NCI-H2196 (cell line): ENCODE results near the gene NCBP2L.

Experiments used
- DNase-seq: peaks from one replicate; lab custom pipeline; 2025; ENCODE audit not compliant: unreplicated experiment; lab: John Stamatoyannopoulos, UW

NCBP2L gene

GRCh38 chrX:107752043-107752442 lies 25.5 kb upstream of the NCBP2L start:
- DNase-seq, result no peak

- no peak for DNase-seq
These were observed 24.8 kb upstream of the NCBP2L start for GRCh38 chrX:107752714-107753113.

GRCh38 chrX:107753187-107753586 lies 24.3 kb upstream of the NCBP2L start:
- DNase-seq, result no peak

DNA sequence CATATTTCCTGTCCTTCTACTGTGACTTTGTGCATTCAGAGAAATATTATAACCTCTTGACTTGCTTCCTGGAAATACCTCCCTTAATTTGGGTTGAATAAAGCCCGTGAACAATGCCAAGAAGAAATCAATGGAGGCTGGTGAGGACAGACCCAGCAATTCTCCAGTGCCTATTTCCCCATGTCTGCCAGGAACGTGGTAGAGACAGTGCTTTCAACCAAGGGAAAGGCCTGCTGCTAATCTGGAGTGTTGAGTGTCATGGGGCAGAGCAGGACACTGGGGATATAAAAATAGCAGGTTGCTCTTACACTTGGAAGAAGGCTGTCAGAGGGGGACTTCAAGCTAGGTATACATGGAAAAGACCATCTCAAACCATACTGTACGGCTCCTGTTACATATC lies 21.8 kb upstream of the NCBP2L start:
- DNase-seq, result no peak

- DNase-seq, result no peak
These were observed 19.2 kb upstream of the NCBP2L start for GRCh38 chrX:107758231-107758766.

DNA sequence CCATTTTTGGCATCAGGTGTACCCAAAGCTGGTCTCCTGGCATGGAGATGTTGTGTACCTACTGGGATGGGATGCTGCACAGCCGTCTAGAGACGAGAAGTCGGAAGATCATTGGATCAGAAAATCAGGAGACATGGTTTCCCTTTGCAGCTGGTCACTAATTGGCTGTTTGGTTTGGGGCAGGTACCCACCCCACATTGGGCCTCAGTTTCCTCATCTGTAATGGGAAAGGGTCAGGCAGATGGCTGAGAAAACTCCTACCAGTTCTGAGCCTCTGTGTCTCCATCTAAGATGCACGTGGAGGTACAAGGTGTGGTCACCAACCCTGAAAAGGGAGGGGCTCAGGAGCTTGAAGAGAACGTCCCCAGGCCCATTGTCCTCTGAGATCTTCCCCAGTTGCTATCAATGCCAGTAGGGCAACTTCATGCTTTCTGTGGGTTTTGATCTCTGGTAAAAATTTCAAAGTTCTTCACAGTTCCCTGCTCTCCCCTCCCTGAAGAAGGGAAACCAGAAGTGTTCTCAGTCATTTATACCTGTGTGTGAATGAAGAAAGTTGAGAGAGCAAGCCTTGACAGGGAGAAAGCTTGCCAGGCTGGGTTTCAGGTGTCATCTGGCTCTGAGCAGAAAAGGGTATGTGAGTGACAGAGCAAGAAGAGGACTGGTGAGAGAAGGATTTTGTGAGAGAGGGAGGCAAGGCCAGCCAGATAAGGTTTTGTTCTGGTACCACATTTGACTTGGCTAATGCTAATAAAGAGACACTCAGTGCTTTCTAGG lies 17.0 kb upstream of the NCBP2L start:
- no peak for DNase-seq

DNA sequence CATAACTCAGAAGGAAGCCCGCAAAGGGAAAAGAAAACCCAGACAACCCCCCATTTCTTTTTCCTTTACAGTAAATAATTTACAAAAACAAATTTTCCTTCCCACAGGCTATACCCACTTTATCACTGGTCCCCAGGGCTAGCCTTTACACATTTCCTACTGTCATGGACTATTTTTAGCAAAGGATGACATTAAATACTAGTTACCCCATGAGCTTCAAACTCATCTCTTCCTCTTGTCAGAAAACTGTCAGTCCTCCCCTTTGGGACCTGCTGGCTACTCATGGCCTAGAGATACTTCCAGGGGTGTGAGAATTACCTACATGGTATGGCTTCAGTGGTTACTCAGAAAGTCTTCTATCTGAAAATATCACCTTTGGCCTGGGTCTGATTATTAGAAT lies 13.9 kb upstream of the NCBP2L start:
- DNase-seq, result no peak

DNA sequence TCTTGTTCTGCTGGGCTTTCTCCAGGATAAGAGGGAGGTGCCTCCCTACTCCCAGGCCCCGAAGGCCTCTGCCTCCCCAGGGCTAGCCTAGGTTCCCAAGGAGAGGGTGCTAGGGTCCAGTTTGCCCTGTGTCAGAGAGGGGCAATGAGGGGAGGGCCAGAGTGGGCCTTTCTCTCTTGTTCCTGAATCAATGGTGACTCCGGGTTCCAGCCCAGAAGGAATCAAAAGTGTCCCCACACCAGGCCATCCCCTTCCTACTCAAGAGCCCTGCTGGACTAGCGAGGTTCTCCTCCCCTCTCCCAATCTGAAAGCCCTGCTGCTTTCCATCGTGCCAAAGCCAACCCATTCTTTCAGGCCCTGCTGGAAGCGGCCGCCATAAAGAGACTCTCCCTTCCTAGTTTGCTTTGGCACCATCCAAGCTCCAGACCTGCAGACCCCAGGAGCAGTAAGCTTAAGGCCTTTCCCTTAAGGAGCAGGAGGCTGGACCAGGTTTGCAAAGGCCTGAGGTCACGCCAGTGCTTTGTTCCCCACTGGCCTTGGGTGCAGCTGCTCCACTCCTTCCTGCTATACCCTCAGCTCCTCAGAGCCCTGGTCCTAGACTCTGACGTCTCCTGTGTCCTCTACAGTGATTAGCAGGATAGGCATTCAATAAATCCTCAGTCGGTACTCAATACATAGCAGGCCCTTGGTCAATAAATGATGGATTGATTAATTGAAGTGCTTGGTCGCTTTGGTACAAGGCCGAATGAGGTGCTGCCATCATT lies 12.5 kb upstream of the NCBP2L start:
- no peak for DNase-seq

GRCh38 chrX:107766470-107767150 lies 10.9 kb upstream of the NCBP2L start:
- DNase-seq, result no peak

DNA sequence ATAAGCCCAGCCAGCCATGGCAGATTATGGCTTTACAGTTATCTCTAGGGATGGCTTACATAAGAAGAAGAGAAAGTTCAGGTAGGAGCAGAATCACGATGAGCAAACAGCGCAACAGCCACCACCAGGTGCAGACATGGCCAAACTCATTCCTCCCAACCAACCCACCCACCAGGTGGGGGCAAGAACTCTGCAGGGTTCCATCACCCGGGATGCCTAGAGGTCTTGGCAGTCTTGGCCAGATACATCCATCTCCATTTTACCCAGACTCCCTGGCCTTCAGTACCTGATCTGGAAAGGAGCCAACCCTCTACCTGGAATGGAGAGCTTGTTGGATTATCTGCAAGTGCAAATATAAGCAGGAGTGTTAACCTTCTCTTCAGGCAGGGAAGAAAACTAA lies 9.5 kb upstream of the NCBP2L start:
- no peak for DNase-seq

- no peak for DNase-seq
These were observed 7.8 kb upstream of the NCBP2L start for GRCh38 chrX:107769581-107770317.

GRCh38 chrX:107773206-107773605 lies 4.3 kb upstream of the NCBP2L start:
- no peak for DNase-seq

GRCh38 chrX:107773906-107774435 lies 3.6 kb upstream of the NCBP2L start:
- DNase-seq, result no peak

DNA sequence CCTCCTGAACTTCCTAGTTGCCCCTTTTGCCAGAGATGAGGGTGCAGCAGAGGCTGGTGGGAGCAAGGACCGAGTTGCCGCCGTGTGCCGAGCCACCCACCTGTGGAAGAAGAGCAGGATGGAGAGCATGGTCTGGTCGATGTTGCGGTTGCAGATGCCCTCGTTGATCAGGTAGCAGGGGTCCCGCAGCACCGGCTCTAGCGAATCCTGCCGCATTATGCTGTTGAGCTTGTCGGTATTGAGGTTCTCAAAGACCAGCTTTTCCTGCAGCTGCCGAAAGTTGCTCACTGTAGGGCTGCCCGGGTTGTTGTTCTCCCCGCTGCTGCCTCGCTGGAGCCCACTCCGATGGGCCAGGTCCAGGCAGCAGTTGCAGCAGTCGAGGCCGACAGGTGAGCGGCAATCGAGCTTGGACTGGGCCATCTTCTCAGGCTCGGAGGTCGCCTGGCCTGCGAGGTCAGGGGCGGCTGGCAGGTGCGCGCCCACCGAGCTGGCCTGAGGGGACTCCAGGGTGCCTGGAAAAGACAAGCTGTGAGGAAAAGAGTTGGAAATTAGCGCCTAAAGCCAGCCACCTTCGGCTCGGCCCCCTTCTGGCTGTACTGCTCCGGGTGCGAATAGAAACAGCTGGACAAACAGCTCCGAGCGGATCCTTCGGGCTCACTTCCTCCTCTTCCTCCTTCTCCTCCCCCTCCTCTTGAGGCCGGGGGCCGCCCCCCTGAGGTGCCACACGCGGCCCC lies 2.4 kb upstream of the NCBP2L start:
- DNase-seq, result no peak

- peak; percentile 36 for DNase-seq
These were observed 1.6 kb upstream of the NCBP2L start, which contains the start of gene TSC22D3 for GRCh38 chrX:107775734-107776511. Gene TSC22D3, minus strand, starts transcription at chrX:107775787. Its CDS starts 368 bp downstream, at chrX:107775419.

DNA sequence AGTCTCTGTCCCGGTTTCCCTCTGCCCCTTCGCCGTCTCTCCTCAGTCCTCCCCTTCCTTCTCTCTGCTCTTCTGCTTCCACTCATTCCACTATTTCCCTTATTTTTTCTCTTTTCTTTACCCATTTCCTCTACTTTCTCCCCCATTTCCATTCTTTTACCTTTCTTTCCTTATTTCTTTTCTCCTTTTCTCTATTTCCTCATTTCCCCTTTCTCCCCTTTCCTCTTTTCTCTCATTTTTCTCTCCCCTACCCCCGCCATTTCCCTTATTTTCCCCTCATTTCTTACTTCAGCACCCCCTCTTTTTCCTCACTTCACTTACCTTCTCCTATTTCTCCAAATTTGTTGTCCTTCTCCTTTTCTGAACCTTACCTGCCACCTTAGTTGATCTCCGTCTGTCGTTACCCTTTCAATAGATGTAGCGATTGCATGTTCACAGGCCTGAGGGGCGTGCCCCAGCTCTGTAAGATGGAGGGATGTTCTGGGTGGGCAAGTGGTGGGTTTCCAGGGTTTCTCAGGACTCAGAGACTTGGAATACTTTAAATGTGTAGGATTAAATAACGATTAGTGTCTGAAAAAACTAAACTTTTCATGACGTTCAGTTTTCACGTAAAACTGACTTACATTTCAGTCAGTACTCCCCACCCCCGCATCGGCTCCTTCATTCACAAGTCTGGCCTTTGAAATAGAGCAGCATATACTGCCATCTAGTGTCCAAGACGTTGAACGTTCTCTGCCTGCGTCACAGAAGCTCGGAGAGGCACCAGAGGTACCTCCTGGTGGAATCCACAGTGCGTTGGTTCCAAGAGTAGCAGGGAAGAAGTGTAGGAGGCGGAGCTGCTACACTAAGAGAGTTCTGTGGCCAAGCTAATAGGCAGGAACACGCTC lies 641 bp upstream of the NCBP2L start:
- peak; percentile 71 for DNase-seq

GRCh38 chrX:107780525-107780924 lies 3.0 kb downstream of the NCBP2L start:
- DNase-seq, result no peak

DNA sequence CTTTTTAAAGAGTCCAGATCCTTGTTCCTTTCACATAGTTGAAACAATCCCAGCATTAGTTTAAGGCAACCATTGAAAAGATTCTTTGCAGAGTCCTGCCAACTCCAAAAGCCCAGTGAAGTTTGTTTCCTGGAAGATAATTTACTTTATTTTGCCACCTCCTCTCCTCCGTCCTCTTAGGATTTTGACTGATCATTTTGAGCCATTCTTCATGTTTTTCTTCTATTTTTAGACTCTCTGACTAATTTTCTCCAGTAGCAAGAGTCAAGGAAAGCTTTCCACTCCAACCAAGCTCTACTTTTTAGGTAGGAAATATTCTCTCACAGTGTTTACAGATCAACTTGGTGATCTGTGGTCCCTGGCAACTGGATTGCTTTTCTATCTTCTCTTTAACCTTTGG lies 10.3 kb downstream of the NCBP2L start:
- no peak for DNase-seq
